AG08396 (cell line): ENCODE measurements around the gene CNRIP1.
A peak's percentile ranks its signal among the peaks of the same experiment; 100 is the strongest.
"Not testable (repeated sequence)": the region's sequence is repeated elsewhere in the genome, so short reads cannot be mapped to it uniquely, and the experiment has no call there.

Experiments
- DNase-seq: peaks from one replicate; pipeline ENCODE4 v3.0.0; 2012; ENCODE audit warnings: low spot score, mixed read lengths

Gene CNRIP1

GRCh38 chr2:68340226-68341061 lies 20.7 kb upstream of the CNRIP1 start:
- DNase-seq: no peak

DNA sequence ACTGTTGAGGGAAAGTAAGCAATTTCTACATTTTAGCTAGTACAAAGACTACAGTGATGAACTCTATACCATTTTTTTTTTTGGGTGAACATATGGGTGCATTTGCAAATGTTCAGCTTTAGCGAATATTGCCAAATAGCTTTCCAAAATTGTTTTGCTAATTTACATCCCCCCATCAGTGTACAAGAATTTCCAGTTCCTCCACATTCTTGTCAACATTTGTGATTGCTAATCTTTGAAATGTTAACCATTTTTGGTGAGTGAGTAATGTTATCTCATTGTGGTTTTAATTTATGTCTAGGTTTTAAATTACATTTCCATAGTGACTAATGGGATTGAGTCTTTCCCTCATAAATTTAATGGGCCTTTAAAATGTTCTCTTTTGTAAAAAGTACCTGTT lies 16.4 kb upstream of the CNRIP1 start:
- peak; percentile 28 for DNase-seq

DNA sequence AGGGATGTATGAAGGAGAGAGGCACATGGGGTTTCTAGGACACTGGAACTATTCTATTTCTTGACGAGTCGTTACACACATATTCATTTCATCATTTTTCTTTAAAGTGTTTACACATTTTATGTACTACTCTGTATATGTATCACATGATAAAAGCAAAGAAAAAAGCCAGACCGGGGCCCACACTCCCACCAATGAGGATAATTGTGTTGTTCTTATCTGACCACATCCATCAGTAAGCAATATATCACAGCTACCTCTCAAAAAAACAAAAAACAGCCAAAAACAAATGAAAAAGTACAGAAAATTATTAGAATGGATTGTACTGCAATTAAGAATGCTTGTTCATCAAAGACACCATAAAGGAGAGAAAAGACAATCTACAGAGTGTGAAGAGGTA lies 14.2 kb upstream of the CNRIP1 start:
- DNase-seq: no peak

- no peak for DNase-seq
Observed at GRCh38 chr2:68333009-68333408, 13.3 kb upstream of the CNRIP1 start.

GRCh38 chr2:68330691-68331090 lies 10.9 kb upstream of the CNRIP1 start:
- no peak for DNase-seq

DNA sequence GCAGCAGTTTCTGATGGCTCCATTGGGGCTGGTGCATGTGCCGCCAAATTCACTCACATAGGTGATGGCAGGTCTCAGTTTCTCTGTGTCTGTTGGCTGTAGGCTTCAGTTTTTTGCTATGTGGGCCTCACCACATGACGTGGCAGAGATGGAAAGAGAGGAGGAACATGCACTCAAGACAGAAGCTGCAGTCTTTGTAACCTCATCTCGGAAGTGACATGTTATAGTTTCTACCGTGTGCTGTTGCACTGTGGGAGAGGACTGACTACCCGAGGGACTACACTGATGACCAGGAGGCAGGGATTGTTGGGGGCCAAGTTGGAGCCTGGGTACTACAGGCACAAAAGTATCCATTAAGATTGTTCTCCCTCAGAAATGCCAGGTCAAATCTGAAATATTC lies 9.2 kb upstream of the CNRIP1 start:
- DNase-seq: no peak

DNA sequence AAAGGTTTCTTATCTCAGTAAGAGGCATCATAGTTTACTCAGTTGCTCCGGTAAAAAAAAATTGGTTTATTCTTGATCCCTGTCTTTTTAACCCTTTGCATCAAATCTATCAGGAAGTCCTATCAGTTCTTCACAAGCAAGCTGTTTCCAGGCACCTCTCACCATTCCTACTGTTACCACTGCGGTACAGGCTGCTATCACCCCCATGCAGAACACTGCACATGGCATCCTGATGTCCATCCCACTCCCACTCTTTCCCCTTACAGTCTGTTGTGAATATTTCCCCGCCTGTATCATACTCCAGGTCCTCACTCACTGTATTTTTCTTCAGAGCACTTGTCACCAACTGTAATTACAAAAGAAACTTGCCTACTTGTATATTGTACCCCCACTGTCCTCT lies 5.3 kb upstream of the CNRIP1 start:
- no peak for DNase-seq

DNA sequence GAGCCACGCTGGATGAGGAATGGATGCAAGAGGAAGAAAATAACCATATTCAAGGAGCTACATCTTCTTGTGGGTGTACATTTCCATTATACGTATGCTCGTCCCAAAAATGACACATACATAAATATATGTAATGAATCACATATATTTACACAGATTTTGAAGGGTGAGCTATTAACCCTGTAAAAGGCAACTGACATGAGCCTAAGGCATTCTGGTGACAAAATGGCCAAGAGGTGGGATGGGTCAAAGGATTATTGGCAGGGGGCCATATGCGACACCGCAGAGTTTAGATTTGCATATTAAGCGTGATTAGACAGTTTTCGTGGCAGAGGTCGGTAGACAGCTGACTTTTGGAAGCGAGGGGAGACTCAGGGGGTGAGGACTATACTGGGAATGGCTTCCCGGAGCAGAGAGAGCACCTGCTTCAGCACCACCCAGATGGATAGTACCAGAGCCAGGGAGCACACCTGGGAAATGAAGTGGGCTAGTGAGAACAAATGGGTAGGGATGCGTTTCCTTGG lies 431 bp upstream of the CNRIP1 start:
- peak; percentile 31 for DNase-seq

DNA sequence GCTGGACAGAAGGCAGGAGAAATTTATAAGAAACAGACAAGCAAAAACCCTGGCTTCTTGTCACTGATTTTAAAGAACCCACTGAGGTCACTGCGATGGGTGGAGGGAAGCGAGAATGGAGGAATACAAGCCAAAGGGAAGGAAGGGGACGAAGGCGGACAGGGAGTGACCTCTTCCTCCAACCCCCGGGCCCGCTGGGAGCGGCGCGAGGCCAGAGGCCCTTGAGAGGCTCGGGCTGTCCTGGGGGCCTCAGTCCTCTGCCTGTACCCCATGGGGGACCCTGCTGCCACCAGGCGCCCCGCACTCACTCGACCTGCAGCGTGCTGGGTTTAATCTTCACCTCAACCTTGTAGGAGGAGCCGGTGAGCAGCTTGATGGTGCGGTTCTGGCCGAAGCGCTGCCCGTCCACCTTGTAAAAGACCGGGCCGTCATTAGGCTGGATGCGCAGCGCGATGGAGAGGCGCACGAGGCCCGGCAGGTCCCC lies 793 bp downstream of the CNRIP1 start:
- DNase-seq: no peak

GRCh38 chr2:68317971-68318913 lies 1.5 kb downstream of the CNRIP1 start:
- peak; percentile 34 for DNase-seq

DNA sequence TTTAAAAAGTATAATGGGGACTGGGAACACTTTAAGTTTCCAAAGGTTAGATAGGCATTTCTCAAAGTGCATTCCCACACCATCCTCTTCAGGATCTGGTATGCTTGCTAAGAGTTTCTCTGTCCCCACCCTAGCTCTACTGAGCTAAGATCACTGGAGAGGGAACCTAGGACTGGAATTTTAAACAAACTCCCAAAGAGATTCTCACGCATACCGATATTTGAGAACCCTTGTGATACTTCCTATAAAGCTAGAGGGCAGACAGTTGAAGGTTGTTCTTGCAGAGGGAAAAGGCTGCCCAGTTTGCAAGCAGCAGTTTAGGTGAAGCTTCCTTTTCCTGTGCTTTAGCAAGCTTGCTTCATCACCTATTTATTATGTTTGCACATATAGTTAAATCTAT lies 3.6 kb downstream of the CNRIP1 start:
- DNase-seq: no peak

- DNase-seq: no peak
Observed at GRCh38 chr2:68311033-68311432, 8.7 kb downstream of the CNRIP1 start.

- no peak for DNase-seq
Observed at GRCh38 chr2:68309426-68309825, 10.3 kb downstream of the CNRIP1 start.

DNA sequence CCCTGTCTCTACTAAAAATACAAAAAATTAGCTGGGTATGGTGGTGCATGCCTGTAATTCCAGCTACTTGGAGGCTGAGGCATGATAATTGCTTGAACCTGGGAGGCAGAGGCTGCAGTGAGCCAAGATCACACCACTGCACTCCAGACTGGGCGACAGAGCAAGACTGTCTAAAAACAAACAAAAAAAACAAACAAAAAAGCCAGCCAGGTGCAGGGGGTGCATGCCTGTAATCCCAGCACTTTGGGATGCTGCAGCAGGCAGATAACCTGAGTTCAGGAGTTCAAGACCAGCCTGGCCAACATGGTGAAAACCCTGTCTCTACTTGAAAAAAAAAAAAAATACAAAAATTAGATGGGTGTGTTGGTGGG lies 15.9 kb downstream of the CNRIP1 start:
- not testable (repeated sequence) for DNase-seq

DNA sequence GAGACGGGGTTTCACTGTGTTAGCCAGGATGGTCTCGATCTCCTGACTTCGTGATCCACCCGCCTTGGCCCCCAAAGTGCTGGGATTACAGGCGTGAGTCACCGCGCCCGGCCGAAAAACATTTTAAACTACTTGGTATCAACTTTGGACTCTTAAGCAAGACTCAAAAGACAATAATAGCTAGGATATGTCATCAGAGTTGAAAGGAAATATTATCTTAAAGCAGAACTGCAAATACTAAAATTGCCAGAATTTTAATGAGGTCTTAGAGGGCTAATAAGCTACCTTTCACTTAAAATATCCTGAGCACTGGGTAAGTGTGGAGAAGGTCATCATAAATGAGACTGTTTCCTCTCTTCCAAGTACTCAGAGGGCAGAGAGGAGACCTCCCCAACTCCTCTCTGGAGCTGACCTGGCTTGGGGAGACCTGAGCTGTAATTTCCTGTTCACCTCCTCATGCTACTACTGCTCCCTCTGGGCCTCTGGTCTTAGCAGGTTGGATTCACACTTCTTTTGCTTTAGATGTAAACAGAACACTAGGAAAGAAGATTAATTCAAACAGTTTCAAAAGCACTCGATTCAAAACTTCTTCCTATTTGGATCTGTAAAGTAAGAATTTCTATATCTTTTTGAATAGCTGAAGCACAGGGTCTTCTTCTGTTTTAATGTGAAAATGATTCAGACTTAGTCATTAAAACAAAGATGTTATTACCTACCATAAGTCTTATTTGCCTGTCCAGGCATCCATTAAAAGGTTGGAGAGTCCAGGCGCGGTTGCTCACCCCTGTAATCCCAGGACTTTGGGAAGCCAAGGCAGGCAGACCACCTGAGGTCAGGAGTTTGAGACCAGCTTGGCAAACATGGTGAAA lies 16.5 kb downstream of the CNRIP1 start:
- no peak for DNase-seq

DNA sequence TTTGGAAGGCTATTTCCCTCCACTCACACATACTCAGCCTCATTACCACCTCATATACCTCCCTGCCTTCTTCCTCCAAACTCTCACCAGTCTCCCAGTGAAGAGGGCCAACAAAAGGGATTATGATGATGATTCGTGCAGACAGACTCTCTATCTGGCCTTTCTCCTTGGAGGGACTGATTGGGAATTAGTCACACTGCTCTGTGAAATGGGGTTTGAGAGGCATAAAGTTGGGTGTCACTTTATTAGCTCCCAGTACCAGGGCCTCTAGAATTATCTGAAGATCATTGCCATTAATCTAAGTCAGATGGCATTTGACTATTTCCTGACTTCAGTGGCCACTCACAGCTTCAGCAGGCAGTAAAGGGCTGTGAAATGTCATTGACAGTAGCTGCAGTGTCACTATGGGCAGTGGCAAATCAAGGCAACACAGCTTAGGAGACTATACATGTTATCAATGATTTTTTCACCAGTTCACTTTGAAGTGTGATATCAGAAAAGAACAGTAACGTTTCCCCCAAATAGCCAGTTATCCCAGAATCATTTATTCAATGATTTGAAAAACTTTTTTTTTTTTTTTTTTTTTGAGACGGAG lies 17.4 kb downstream of the CNRIP1 start:
- peak; percentile 11 for DNase-seq

DNA sequence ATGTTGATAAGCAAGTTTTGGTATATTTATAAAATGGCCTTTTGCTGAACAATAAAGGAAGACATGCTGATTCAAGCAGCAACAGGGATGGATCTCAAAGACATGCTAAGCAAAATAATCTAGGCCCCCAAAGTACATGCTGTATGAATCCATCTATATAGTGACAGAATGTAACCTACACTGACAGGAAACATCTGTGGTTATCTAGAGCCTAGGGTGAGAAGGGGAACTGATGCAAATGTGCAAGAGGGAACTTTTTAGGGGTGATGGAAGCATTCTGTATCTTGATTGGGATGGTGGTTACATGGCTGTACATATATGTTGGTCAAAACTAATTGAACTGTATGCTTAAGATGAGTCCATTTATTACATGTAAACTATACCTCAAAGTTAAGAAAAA lies 24.2 kb downstream of the CNRIP1 start:
- DNase-seq: no peak

- DNase-seq: no peak
Observed at GRCh38 chr2:68294913-68295312, 24.8 kb downstream of the CNRIP1 start.

DNA sequence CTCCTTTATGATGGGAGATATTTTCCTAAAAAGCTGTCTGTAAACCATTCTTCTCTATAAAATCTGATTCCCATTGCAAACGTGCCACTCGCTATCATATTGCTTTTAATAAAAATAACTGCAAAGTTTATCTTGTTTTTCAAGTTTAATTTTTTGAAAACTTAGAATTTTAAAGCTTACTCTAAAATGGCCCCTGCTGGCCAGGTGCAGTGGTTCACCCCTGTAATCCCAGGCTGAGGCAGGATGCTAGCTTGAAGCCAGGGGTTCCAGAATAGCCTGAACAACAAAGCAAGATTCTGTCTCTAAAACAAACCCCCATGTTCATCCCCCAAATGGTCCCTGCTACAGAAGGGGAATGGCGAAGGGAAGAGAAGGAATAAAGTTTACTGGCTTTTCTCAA lies 25.6 kb downstream of the CNRIP1 start:
- DNase-seq: no peak

DNA sequence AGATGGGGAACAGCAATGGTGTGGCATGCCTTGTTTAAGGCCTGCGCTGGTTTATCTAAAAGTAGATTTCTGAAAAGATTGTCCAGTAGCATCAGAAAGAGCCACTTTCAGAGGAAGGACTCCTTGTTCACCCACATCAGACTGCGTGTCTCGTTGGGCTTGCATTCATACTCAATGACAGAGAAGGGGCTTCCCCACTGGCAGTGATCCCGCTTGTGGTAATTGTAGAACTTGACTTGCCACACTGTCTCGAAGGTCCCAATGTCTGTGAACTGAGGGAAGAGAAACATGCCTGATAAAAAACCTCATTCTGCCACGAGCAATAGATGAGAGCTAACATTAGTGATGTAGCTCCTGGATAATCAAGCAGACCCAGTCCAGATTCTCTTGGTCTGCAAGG lies 26.0 kb downstream of the CNRIP1 start:
- DNase-seq: no peak

- DNase-seq: no peak
Observed at GRCh38 chr2:68293024-68293423, 26.7 kb downstream of the CNRIP1 start.
